ENCODE measurements around the gene WARS2.

The WARS2 gene

GRCh38 chr1:118982821-118983557 lies 157.5 kb downstream of the WARS2 start:
- DNase-seq (ENCODE audit: extremely low spot score), result no peak
- TF ChIP-seq ZNF384 (IDR thresholded peaks at IDR 0.05), result no peak
- ChIA-PET POLR2A (no interaction called here), CTCF (no interaction called here)

GRCh38 chr1:118982266-118982665 lies 158.2 kb downstream of the WARS2 start:
- CTCF ChIA-PET, result no interaction called here
- POLR2A ChIA-PET, result no interaction called here
- DNase-seq (ENCODE audit: extremely low spot score), result no peak
- TF ChIP-seq NFRKB (IDR thresholded peaks at IDR 0.05) (no peak), FOXA1 (IDR thresholded peaks at IDR 0.05) (no peak), FOXK2 (IDR thresholded peaks at IDR 0.05) (no peak), TARDBP (IDR thresholded peaks at IDR 0.05) (no peak), BHLHE40 (IDR thresholded peaks at IDR 0.05; ENCODE audit: borderline replicate concordance) (no peak), SUZ12 (IDR thresholded peaks at IDR 0.05) (no peak)

- ChIA-PET POLR2A (no interaction called here), CTCF (no interaction called here)
- DNase-seq (ENCODE audit: extremely low spot score), result no peak
- TF ChIP-seq PKNOX1 (IDR thresholded peaks at IDR 0.05) (no peak), NFRKB (IDR thresholded peaks at IDR 0.05) (no peak), HDGF (IDR thresholded peaks at IDR 0.05; ENCODE audit: borderline replicate concordance) (no peak), TARDBP (IDR thresholded peaks at IDR 0.05) (no peak), ARNT (IDR thresholded peaks at IDR 0.05) (no peak), FOXA1 (IDR thresholded peaks at IDR 0.05) (no peak), FOXK2 (IDR thresholded peaks at IDR 0.05) (no peak), BHLHE40 (IDR thresholded peaks at IDR 0.05; ENCODE audit: borderline replicate concordance) (no peak), SP1 (IDR thresholded peaks at IDR 0.05) (no peak)
These were observed 159.0 kb downstream of the WARS2 start for GRCh38 chr1:118981436-118981835.

Measured in HEK293T (cell line).